22Rv1 (cell line): ENCODE results near the gene TXNRD3.

Experiments used
- H3K27ac ChIP-seq: fragments of 450-650 bp; 2 replicates; pipeline ENCODE4 v1.5.1; 2017
- CTCF ChIP-seq: fragments of 450-650 bp; IDR thresholded peaks from 2 replicates; pipeline ENCODE4 v1.5.1; 2017; ENCODE audit warnings: mild to moderate bottlenecking
- ZFX ChIP-seq: fragments of 450-650 bp; IDR thresholded peaks from 2 replicates; pipeline ENCODE4 v1.6.1; 2017; ENCODE audit warnings: antibody characterized with exemption, borderline replicate concordance

Gene TXNRD3

GRCh38 chr3:126654571-126655383, at the start of gene TXNRD3:
Gene TXNRD3 (minus strand): TSS chr3:126655124.
- TF ChIP-seq CTCF (peak; percentile 23), ZFX (no peak)
- H3K27ac ChIP-seq: peak within 1 kb of the TSS; percentile 73

- H3K27ac ChIP-seq: no peak within 1 kb of the TSS
- no peak for TF ChIP-seq ZFX
- no peak for TF ChIP-seq CTCF
Observed at GRCh38 chr3:126703512-126704493, 48.9 kb upstream of the TXNRD3 start, which contains the start of gene CHCHD6. Gene CHCHD6 (plus strand): TSS chr3:126704240. CDS start chr3:126704313, 73 bp downstream.

GRCh38 chr3:126699011-126699410, 44.1 kb upstream of the TXNRD3 start:
- TF ChIP-seq CTCF (no peak), ZFX (no peak)
- H3K27ac ChIP-seq: no peak overlapping the region

- TF ChIP-seq ZFX: no peak
- no peak for TF ChIP-seq CTCF
- no peak overlapping the region for H3K27ac ChIP-seq
Observed at GRCh38 chr3:126696701-126697267, 41.9 kb upstream of the TXNRD3 start.

GRCh38 chr3:126693921-126694320, 39.0 kb upstream of the TXNRD3 start:
- TF ChIP-seq CTCF (no peak), ZFX (no peak)

GRCh38 chr3:126692858-126693257, 37.9 kb upstream of the TXNRD3 start:
- no peak overlapping the region for H3K27ac ChIP-seq
- no peak for TF ChIP-seq ZFX

More at GRCh38 chr3:126693921-126694320, 39.0 kb upstream of the TXNRD3 start:
- H3K27ac ChIP-seq: no peak overlapping the region

- TF ChIP-seq CTCF: no peak
- TF ChIP-seq ZFX: no peak
Observed at GRCh38 chr3:126691765-126692164, 36.8 kb upstream of the TXNRD3 start.

More at GRCh38 chr3:126691765-126692164, 36.8 kb upstream of the TXNRD3 start:
- no peak overlapping the region for H3K27ac ChIP-seq
